Bronchial epithelial cell (primary cell): Measurements from ENCODE around the gene RNF220. TPM values are rescaled to one million over a fixed set of nuclear protein-coding genes. Genes with fewer than 3 reads are reported as not detected.

Experiments
- DNase-seq: peaks from one replicate; pipeline ENCODE4 v3.0.0-alpha.2; 2010; ENCODE audit warnings: low read depth
- FAIRE-seq: peaks from 2 replicates; lab custom pipeline; 2011; peaks lifted over from hg19 to GRCh38; lab: Jason Lieb, UNC
- H3K27me3 ChIP-seq: 2 replicates; pipeline ENCODE4 v1.5.1; 2011; ENCODE audit warnings: low read length; ENCODE audit not compliant: control insufficient read depth, insufficient read depth
- H3K36me3 ChIP-seq: 2 replicates; pipeline ENCODE4 v1.5.1; 2011; ENCODE audit warnings: low read length; ENCODE audit not compliant: control insufficient read depth, insufficient read depth
- H3K4me3 ChIP-seq: 2 replicates; pipeline ENCODE4 v1.5.1; 2011; ENCODE audit warnings: mild to moderate bottlenecking, low read depth, low read length, control low read depth
- total RNA-seq: library from RNA; depleted of rRNA; stranded (reverse); fragments of >200 nt; gene quantifications from 2 replicates; pipeline ENCODE4 v1.2.1, GENCODE V29; 2014
- TF ChIP-seq, protein P1 (sequence below): IDR thresholded peaks from 2 replicates; pipeline ENCODE4 v1.5.1; 2011; ENCODE audit warnings: mild to moderate bottlenecking, moderate library complexity, low read length, control low read depth, inconsistent platforms; ENCODE audit not compliant: insufficient read depth, severe bottlenecking

The RNF220 gene
- total RNA-seq, 1 donor from 2014 or later: 94.5 TPM

DNA sequence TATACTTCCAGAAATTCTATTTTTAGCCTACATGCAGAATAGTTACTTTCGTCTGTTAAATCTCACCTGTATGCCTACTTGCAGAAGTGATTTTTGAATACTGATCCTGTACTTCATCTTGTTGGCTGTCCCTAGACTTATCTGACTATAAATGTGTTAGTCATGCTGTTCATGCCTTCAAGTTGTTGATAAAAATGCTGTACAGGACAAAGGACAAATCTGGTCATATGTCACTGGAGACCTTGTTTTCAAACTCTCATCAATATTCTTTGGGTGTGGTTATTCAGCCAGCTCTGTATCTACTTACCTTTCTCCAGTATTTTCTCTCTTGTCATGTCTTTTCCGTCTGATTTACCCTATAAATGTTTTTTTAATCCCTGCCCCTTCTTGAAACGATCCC, 132.9 kb downstream of the RNF220 start:
- no peaks in the 10 kb centered on the region for H3K36me3 ChIP-seq
- no peaks in the 10 kb centered on the region for H3K27me3 ChIP-seq
- DNase-seq (no peak), FAIRE-seq (no peak)
- H3K4me3 ChIP-seq: no peak overlapping the region
- TF ChIP-seq, protein P1, sequence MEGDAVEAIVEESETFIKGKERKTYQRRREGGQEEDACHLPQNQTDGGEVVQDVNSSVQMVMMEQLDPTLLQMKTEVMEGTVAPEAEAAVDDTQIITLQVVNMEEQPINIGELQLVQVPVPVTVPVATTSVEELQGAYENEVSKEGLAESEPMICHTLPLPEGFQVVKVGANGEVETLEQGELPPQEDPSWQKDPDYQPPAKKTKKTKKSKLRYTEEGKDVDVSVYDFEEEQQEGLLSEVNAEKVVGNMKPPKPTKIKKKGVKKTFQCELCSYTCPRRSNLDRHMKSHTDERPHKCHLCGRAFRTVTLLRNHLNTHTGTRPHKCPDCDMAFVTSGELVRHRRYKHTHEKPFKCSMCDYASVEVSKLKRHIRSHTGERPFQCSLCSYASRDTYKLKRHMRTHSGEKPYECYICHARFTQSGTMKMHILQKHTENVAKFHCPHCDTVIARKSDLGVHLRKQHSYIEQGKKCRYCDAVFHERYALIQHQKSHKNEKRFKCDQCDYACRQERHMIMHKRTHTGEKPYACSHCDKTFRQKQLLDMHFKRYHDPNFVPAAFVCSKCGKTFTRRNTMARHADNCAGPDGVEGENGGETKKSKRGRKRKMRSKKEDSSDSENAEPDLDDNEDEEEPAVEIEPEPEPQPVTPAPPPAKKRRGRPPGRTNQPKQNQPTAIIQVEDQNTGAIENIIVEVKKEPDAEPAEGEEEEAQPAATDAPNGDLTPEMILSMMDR: no peak

DNA sequence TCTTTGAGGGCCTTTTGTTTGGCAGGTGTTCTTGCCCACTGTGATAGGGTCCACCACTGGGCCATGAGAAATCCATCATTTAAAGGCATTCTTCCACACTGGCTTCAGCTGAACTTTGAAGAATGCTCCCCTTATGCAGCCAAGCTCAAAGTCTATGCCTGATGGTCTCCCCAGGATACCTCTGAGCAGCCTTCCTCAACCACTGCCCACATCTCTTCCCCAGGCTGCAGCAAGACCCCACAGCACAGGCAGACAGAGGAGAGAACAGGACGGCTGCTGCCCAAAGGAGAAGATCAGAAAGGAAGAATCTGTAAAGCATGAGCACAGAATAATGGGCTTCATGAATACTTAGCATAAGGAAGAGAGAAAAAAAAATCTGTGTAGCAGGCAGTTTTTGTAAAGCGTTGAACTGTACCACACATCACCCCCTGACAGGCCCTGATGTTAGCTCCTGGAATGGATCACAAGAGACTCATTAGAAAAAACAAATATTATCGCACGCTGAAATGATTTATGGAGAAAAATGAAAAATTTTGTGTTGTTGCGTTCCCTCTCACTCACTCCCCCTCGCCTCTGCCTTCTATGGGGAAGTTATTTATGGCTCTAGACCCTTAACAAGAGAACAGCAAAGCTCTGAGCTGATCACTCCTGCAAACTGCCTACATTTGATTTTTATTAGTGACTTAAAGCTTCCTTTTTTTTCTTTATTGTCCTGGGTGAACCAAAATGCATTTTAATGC, 135.1 kb downstream of the RNF220 start:
- no peaks in the 10 kb centered on the region for H3K27me3 ChIP-seq
- H3K4me3 ChIP-seq: no peak overlapping the region
- FAIRE-seq (no peak), DNase-seq (no peak)
- TF ChIP-seq, protein P1: no peak
- no peaks in the 10 kb centered on the region for H3K36me3 ChIP-seq

DNA sequence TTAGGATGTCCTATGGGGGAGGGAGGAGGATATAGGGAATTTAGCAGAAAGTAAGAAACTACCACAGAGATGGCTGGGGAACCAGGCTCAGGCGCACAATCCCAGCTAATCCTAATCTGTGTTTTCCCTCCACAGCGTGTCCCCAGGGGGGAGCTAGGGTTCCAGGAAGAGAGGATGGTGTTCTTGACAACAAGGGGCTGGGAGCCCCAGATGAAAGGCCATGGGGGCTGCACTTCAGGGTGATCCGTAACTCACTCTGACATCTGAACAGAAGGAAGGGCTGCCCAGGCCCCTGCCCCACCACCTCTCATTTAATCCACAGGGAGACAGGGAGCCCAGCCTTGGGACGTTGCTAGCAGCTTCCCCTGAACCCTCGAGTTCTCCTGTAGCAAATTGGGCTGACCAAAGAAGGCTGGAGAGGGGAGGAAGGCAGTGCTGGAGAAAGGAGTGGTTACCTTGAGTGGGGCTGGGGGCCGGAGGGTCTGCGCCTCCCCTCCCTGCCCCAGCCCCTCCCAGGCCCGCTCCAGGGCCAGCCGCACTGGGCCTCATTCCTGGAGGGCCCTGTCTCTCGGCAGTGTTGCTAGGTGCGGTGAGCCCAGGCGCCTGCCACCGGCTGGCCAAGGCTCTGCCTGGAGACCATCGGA, 137.5 kb downstream of the RNF220 start:
- TF ChIP-seq, protein P1: no peak
- no peak for FAIRE-seq
- no peak for DNase-seq
- H3K27me3 ChIP-seq: no peaks in the 10 kb centered on the region
- H3K4me3 ChIP-seq: no peak overlapping the region
- no peaks in the 10 kb centered on the region for H3K36me3 ChIP-seq

GRCh38 chr1:44543064-44543744, 138.1 kb downstream of the RNF220 start:
- TF ChIP-seq, protein P1: no peak
- no peaks in the 10 kb centered on the region for H3K27me3 ChIP-seq
- H3K36me3 ChIP-seq: no peaks in the 10 kb centered on the region
- DNase-seq: no peak
- peak; percentile 80 for FAIRE-seq
- no peak overlapping the region for H3K4me3 ChIP-seq

DNA sequence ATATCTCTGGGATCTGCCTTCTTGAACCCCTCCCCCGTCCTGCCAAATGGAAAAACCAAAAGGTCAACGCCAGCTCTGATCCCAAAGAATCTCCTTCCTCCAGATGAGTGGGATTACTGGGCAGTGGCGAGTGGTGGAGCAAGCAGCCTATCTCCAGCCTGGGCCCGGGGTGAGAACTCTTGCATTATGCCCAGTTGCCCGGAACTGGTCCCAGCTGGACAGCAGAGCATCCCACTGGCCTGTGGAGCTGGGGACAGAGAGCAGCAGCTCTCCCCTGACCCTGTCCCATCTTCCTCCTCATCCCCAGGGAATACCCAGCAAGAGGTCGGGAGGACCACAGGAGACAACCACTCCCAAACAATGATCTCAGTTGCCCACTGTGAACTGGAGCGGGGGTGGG, 138.7 kb downstream of the RNF220 start:
- DNase-seq: no peak
- FAIRE-seq: peak; percentile 40
- Histone ChIP-seq H3K36me3 (no peaks in the 10 kb centered on the region), H3K4me3 (no peak overlapping the region), H3K27me3 (no peaks in the 10 kb centered on the region)
- TF ChIP-seq, protein P1: no peak
